B cell (primary cell): ENCODE results near the gene JPT1.

Experiments
- CTCF ChIP-seq: fragments of 200-600 bp; IDR thresholded peaks from one replicate; pipeline ENCODE4 v1.8.0; 2022; ENCODE audit warnings: antibody characterized with exemption, mild to moderate bottlenecking
- EZH2 ChIP-seq: IDR thresholded peaks from 2 replicates; pipeline ENCODE4 v1.6.1; 2012; ENCODE audit warnings: borderline replicate concordance, low read depth, mild to moderate bottlenecking, moderate library complexity, low read length; ENCODE audit not compliant: insufficient read depth, poor library complexity, severe bottlenecking

GRCh38 chr17:75152922-75153779, 1.2 kb downstream of the JPT1 start:
- no peak for TF ChIP-seq CTCF
- TF ChIP-seq EZH2 = no peak
